GM19452 (cell line): ENCODE measurements around the gene BACE1-AS.
"Not testable (repeated sequence)": the region's sequence is repeated elsewhere in the genome, so short reads cannot be mapped to it uniquely, and the experiment has no call there.

ENCODE experiments used
- ATAC-seq: cut with Tn5 transposase; IDR thresholded peaks from one replicate; pipeline ENCODE4 v1.9.1; 2021; ENCODE audit not compliant: unreplicated experiment

BACE1-AS gene

GRCh38 chr11:117290809-117291396 is at the start of gene BACE1-AS:
Gene BACE1-AS, plus strand, starts transcription at chr11:117291346.
- ATAC-seq: no peak

GRCh38 chr11:117248341-117248740 is 42.8 kb upstream of the BACE1-AS start:
- no peak for ATAC-seq

DNA sequence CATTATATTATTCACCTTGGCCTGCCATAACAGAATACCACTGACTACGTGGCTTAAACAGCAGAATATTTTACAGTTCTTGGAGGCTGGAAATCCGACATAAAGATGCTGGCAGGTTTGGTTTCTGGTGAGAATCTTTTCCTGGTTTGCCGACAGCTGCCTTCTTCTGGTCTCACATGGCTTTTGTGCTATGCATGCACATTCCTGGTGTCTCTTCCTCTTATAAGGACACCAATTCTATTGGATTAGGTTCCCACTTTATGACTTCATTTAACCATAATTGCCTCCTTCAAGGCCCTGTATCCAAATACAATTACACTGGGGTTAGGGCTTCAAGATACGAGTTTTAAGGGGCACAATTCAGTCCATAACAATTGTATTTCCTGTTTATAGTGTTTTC is 41.6 kb upstream of the BACE1-AS start:
- ATAC-seq: no peak

GRCh38 chr11:117251506-117251905 is 39.6 kb upstream of the BACE1-AS start:
- no peak for ATAC-seq

DNA sequence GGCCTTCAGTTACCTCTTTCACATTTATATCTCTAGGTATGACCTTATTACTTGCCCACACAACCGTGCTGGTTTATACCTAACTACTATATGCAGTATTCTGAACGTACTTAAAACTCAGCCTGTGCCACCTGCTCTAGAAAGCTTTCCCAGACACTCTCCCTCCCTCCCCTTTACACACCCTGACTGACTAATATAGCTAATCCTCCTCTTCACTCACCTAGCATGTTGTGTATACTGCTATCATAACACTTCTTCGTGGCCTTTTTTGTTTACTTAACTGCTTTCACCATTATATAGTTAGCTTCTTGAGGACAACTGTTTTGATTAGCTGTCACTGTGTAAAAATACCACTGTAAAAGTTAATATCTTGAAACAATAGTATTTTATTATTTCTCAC is 35.2 kb upstream of the BACE1-AS start:
- no peak for ATAC-seq

DNA sequence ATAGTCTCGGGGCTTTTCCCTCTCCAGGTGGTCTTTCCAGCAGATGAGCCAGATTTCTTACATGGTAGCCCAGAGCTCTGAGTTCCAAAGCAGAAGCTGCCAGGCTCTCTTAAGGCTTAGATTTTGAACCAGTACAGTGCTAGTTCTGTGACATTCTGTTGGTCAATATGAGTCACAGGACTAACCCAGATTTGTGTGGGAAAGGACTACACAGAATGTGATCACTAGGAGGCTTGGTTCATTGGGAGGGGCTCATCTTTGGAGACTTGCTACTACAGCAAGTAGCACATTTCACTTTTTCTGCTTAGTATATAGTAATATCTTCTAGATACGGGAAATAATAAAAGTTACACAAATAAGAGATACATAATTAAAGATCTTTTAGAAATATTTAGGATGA is 34.6 kb upstream of the BACE1-AS start:
- ATAC-seq: no peak

DNA sequence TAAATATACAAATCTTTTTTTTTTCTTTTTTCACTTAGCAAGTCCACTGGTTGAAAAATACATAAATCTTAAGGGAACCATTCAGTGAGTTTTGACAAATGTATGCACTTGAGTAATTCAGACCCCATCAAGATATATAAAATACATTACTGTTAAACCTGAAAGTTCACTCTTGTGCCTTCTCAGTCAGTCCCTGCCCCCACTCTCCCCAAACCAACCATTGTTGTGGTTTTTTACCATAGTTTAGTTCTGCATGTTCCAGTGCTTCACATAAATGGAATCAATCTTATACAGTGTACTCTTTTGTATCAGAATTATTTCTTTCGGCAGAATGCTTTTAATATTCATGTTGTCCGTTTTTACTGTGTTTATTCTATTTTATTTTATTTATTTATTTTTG is 32.6 kb upstream of the BACE1-AS start:
- ATAC-seq: no peak

GRCh38 chr11:117259417-117259816 is 31.7 kb upstream of the BACE1-AS start:
- ATAC-seq: no peak

GRCh38 chr11:117264624-117265323 is 26.4 kb upstream of the BACE1-AS start:
- not testable (repeated sequence) for ATAC-seq

DNA sequence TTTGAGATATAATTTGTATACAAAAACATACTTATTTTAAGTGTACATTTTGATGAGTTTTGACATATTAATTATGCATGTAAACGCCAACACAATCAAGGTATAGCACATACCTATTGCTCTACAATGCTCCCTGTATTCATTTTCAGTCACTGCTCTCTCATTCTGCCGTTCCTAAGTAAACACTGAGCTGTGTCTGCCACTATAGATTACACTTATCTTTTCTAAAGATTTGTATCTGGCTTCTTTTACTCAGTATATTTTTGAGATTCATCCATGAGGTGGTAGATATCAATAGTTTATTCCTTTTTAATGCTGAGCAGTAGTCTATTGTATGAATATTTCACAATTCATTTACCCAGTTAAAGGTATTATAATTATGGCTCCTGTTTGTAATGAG is 25.4 kb upstream of the BACE1-AS start:
- ATAC-seq: no peak

DNA sequence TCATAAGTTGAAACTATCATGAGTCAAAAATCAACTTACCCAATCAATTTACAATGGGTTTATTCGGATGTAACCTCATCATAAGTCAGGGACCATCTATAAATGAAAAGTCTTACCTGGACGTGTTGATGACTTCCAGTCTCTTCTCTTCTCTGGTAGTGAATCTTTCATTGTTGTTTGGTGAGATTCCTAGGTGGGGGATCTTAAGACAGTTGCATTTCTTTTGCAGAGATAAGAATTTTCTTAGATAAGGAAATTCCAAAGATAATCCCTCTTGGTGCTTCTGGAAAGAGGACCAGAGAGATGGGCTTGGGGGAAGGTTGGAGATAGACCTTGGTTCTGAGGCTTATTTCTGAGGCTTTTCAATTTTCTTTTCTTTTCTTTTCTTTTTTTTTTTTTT is 21.3 kb upstream of the BACE1-AS start:
- ATAC-seq: no peak

DNA sequence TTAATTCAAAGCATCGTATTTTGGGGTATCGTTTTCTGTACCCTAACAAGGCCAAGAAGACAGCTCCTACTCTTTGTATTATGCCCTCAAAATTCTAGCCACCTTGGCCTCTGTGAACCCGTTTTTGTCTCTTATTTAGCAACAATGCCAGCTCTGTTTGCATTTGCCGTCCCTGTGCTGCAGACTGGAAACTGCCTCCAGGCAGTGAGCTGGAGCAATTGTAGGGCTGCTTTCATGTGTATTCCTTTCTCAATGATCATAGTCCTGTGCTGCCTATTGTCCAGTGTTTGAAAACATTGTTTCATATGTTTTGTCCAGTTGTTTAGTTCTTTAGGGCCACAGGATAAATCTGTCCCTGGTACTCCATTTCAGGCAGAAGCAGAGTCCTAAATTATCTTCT is 19.9 kb upstream of the BACE1-AS start:
- ATAC-seq: no peak

DNA sequence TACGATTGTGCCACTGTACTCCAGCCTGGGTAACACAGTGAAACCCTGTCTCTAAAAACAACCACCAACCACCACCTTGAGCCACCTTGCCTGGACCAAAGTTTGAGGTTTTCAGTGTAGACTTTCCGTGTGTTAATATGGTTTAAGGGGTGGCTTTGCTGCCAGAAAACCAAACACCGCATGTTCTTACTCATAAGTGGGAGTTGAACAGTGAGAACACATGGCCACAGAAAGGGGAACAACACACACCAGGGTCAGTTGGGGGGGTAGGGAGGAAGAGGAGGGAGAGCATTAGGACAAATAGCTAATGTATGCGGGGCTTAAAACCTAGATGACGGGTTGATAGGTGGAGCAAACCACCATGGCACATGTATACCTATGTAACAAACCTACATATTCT is 19.0 kb upstream of the BACE1-AS start:
- not testable (repeated sequence) for ATAC-seq

DNA sequence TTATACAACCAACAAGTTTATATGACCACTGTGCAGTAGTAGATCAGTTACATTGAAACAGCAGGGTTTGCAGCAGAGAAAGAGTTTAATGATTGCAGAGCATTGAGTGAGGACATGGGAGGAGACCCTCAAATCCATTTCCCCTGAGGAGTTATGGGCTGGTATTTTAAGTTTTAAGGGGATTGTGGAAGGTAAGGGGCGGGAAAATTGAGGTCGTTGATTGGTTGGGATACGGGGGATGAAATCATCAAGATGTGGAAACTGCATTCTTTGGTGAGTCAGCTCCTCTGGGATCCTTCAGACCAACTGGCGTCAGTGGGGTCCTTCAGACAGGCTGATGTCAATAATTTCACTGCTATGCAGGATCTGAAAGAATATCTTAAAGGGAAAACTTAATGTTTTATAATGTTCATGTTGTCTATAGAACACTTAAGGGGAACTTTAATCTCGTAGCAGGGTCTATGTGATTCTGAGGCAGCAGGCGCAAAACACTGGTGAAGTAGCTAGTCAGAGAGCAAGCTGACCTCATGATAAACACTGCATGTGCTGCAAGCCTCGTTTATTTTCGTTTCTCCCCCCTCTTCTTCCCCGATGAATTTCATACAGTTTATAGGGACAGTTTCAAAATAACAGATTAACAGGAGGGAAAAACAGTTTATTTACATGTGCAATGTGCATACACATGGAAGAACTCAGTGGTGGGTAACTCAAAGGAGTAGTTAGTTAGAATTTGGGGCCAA is 17.4 kb upstream of the BACE1-AS start:
- no peak for ATAC-seq

- no peak for ATAC-seq
These were observed 12.8 kb upstream of the BACE1-AS start for GRCh38 chr11:117278347-117278746.

DNA sequence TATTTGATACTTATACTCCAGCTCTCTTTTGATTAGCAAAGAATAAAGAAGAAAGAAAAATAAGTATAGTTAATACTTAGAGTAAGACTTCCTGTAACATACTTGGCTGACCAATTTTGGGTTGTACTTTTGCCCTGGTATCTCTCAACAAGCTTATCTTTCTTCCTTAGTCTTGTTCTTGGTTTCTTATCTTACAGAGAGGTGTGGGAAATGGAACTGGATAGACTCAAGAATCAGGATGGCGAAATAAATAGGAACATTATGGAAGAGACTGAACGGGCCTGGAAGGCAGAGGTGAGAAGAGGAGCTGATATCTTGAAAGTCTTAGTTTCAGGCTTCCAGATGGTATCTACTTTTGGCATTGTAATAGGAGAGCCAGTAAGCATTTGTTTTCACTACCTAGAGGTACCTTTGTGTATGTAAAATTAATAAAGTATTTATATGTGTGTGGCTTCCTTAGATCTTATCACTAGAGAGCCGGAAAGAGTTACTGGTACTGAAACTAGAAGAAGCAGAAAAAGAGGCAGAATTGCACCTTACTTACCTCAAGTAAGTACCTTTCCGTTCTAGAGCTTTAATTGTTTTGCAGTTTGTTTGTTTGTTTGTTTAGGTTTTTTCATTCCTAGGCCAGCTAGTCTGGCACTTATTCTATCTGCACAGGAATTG is 11.3 kb upstream of the BACE1-AS start:
- no peak for ATAC-seq

- ATAC-seq: no peak
These were observed 10.0 kb upstream of the BACE1-AS start for GRCh38 chr11:117281159-117281558.

- no peak for ATAC-seq
These were observed 9.3 kb upstream of the BACE1-AS start for GRCh38 chr11:117281869-117282268.

DNA sequence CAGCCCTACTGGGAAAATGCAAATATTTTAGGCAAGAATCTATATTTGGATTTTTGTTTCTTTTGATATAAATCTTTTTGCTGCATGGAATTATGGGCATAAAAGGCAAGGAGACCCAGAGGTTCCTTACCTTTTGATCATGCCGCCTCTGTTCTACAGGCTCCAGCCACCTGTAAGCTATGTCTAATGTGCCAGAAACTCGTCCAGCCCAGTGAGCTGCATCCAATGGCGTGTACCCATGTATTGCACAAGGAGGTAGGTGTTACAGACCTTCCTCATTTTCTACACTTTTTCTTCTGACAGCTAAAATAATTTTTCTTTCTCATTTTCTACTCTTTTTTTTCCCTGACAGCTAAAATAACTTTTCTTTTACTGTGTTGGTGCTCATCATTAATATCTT is 8.2 kb upstream of the BACE1-AS start:
- no peak for ATAC-seq

DNA sequence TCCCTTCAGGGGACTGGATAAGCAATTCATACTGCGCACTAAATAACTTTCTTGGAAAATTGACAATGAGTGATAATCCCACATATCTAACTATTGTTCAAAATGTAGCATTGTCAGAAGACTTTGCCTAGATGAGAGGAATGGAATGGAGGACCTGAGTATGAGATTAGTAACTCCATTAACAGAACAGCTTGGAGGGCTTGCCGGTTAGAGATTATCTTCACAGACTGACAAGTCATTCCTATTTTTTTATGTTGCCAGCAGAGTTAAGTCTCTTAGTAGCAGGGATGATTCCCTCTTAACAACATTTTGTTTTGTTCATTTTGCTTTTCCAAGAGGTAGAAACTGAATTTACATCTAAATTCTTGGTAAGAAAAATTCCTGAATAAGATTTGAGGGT is 7.1 kb upstream of the BACE1-AS start:
- ATAC-seq: no peak

- no peak for ATAC-seq
These were observed 4.6 kb upstream of the BACE1-AS start for GRCh38 chr11:117286588-117286987.

- no peak for ATAC-seq
These were observed 3.5 kb upstream of the BACE1-AS start for GRCh38 chr11:117287668-117288067.
